Panc1 (cell line): Measurements from ENCODE around the gene COL4A4.

Experiments
- CTCF ChIP-seq: fragments of 450-650 bp; IDR thresholded peaks from 2 replicates; pipeline ENCODE4 v1.5.1; 2017; ENCODE audit warnings: mild to moderate bottlenecking
- POLR2AphosphoS5 ChIP-seq: IDR thresholded peaks from 2 replicates; pipeline ENCODE4 v1.6.1; 2012; ENCODE audit warnings: mild to moderate bottlenecking, low read depth, low read length, moderate library complexity
- SIN3A ChIP-seq: IDR thresholded peaks from 2 replicates; pipeline ENCODE4 v1.6.1; 2012; ENCODE audit warnings: low read depth, mild to moderate bottlenecking, low read length, moderate library complexity, borderline replicate concordance; ENCODE audit not compliant: insufficient read depth

DNA sequence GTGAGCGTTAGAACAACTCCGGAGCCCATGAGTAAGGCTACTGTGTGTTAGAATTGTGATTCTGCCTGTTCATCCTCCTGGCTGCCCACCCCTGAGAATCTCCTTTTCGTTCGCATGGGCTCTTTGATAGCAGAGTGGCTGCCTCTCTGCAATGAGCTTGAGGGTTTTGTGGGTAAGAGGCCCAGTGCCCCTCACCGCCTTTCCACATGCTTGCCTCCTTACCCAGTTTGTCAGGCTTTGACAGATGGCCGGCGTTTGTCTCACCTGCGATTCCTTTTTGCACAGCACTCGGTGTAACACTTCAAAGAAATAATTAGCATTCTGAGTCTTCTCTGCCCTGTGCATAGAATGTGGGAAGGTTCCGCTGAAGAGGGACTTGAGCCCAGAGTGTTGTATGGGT lies 190.2 kb downstream of the COL4A4 start:
- TF ChIP-seq POLR2AphosphoS5: no peak
- no peak for TF ChIP-seq CTCF
- no peak for TF ChIP-seq SIN3A
